Heart left ventricle (tissue), 16 donors: Measurements from ENCODE around the gene TMPRSS4. TPM values are rescaled to one million over a fixed set of nuclear protein-coding genes. Genes with fewer than 3 reads are reported as not detected.
A peak's percentile ranks its signal among the peaks of the same experiment; 100 is the strongest.

Source experiments
- ATAC-seq, 4 donors: fragments of 200-7000 bp; cut with Tn5 transposase; one replicate each; pipeline ENCODE4 v1.9.1; 2020 to 2022; ENCODE audit warnings: moderate library complexity in 4 of 4, mild to moderate bottlenecking in 3 of 4, moderate number of reproducible peaks in 1 of 4
- DNase-seq, 5 donors: peaks; one replicate each; pipeline ENCODE4 v3.0.0-alpha.2; 2020
- H3K27ac ChIP-seq, 12 donors: fragments of 200-600 bp; sonication (generic) in 4 of 12; one replicate each; pipeline versions ENCODE4 v1.5.0 to v1.8.0; 2016 to 2022; ENCODE audit warnings: mild to moderate bottlenecking in 2 of 12
- H3K27me3 ChIP-seq, 9 donors: fragments of 200-600 bp; sonication (generic) in 2 of 9; one replicate each; pipeline versions ENCODE4 v1.5.1 to v1.8.0; 2016 to 2022; ENCODE audit warnings: mild to moderate bottlenecking in 3 of 9
- H3K36me3 ChIP-seq, 9 donors: fragments of 200-600 bp; sonication (generic) in 2 of 9; one replicate each; pipeline versions ENCODE4 v1.5.0 to v1.8.0; 2018 to 2022; ENCODE audit warnings: mild to moderate bottlenecking in 2 of 9
- H3K4me1 ChIP-seq, 12 donors: fragments of 200-600 bp; sonication (generic) in 4 of 12; one replicate each; pipeline versions ENCODE4 v1.5.0 to v1.8.0; 2016 to 2022; ENCODE audit warnings: mild to moderate bottlenecking in 3 of 12
- H3K4me3 ChIP-seq, 12 donors: fragments of 200-600 bp; sonication (generic) in 4 of 12; one replicate each; pipeline versions ENCODE4 v1.5.0 to v1.8.0; 2017 to 2022; ENCODE audit warnings: mild to moderate bottlenecking in 9 of 12, moderate library complexity in 4 of 12
- H3K9me3 ChIP-seq, 12 donors: fragments of 200-600 bp; sonication (generic) in 4 of 12; one replicate each; pipeline versions ENCODE4 v1.5.0 to v1.8.0; 2016 to 2022; ENCODE audit warnings: mild to moderate bottlenecking in 1 of 12
- CTCF ChIP-seq, 12 donors: fragments of 200-600 bp; sonication (generic) in 4 of 12; IDR thresholded peaks; one replicate each; pipeline versions ENCODE4 v1.5.0 to v1.8.0; 2018 to 2022; ENCODE audit warnings: antibody characterized with exemption in 12 of 12, mild to moderate bottlenecking in 5 of 12
- POLR2A ChIP-seq, 2 donors: fragments of 450-650 bp; IDR thresholded peaks; one replicate each; pipeline ENCODE4 v1.6.1; 2017; ENCODE audit warnings: antibody characterized with exemption in 2 of 2, mild to moderate bottlenecking in 2 of 2, moderate library complexity in 2 of 2
- WGBS, 4 donors: extraction: QIAGEN DNeasy Blood & Tissue Kit in 2 of 4; methylation state at CpG; one replicate each; pipeline versions ENCODE4 v1.1.5 to v1.1.7; 2013 to 2018; 5-methylcytosine and 5-hydroxymethylcytosine counted together
- intact Hi-C, 10 donors: fragments of 100-400 bp; cut with DNase I; formaldehyde crosslinking; loops; one replicate each; pipeline versions ENCODE4 v1.11.1 to v1.14.2; 2022
- polyA plus RNA-seq, 2 donors: library from polyadenylated mRNA; stranded (reverse); fragments of 200-250 nt; gene quantifications; one replicate each; pipeline ENCODE4 v1.2.3, GENCODE V29; 2013
- total RNA-seq, 9 donors: library from RNA; depleted of rRNA in 2 of 9; stranded (reverse); fragments of >200 nt in 2 of 9; fragmentation: NEBNext Ultra II Directional in 3 of 9; extraction: Animal tissue kit (Norgen Biotek cat#: 25700) in 3 of 9; gene quantifications; one replicate each; pipeline versions ENCODE4 v1.1.0 to v1.2.4, GENCODE V29; 2016 to 2023
- donor health status: ischemic (EF 13 %, LVEDD 7.1; RV severe dilation, severe dysfunction).
- donor health status: healthy with polysubstance abuse.
- donor health status: DM: no; HTN: yes; CAD: no.
- donor health status: DM: no; HTN: no; CAD: no.
- donor health status: ischemic (EF 25% LVEDD 6.9; RV normal size, moderate dysfunction).
- donor health status: ischemic (EF 25% LVEDD 5.7; RV mildly dilated, moderate dysfunction).
- donor health status: healthy.
- donor health status: DM: yes; HTN: yes; CAD: no.
- donor health status: ischemic (EF 35%, LVEDD 5.7; RV mildly dilated, moderate dysfunction).
- donor health status: nonischemic (EF 11% LVEDD 7.7; RV severe dilation, severe dysfunction).
- donor health status: DM: yes; HTN: yes; CAD: no.
- donor health status: PGD.
- donor health status: ischemic (EF 29% LVEDD 5.4; RV normal size, mild dysfunction).
- donor health status: nonischemic (EF 23%, LVEDD 6.1; RV moderate dilation, normal function).

The TMPRSS4 gene
- total and polyA plus RNA-seq, 11 donors: 0.13 to 0.39 (median 0.29) TPM; not detected in 7

- Histone ChIP-seq H3K9me3 (peaks cover 0 to 12% (median 0%) of the 10 kb centered on the region in 12 donors), H3K27me3 (no peaks in the 10 kb centered on the region), H3K36me3 (no peaks in the 10 kb centered on the region), H3K4me1 (peaks cover 0 to 16% (median 0%) of the 10 kb centered on the region in 12 donors), H3K4me3 (no peak overlapping the region), H3K27ac (no peak overlapping the region)
- no peak for DNase-seq
- TF ChIP-seq POLR2A (IDR thresholded peaks at IDR 0.05) (no peak), CTCF (IDR thresholded peaks at IDR 0.05) (no peak)
- 85 to 93% (median 88%) methylated on average over 6 of the region's 6 CpGs for WGBS, 4 donors
- ATAC-seq: no peak
- intact Hi-C loops: no loop called here
Observed at GRCh38 chr11:118091690-118092089, 14.8 kb downstream of the TMPRSS4 start.

- WGBS, 4 donors: 68 to 83% (median 76%) methylated on average over 7 to 8 of the region's 8 CpGs
- Histone ChIP-seq H3K27ac (no peak overlapping the region), H3K9me3 (peaks cover 0 to 3% (median 0%) of the 10 kb centered on the region in 12 donors), H3K27me3 (no peaks in the 10 kb centered on the region), H3K4me3 (no peak overlapping the region), H3K4me1 (peaks cover 0 to 3% (median 0%) of the 10 kb centered on the region in 12 donors), H3K36me3 (no peaks in the 10 kb centered on the region)
- intact Hi-C loops: no loop called here
- ATAC-seq: no peak
- TF ChIP-seq POLR2A (IDR thresholded peaks at IDR 0.05): no peak
- no peak for TF ChIP-seq CTCF (IDR thresholded peaks at IDR 0.05)
- DNase-seq: no peak
Observed at GRCh38 chr11:118092907-118093571, 16.2 kb downstream of the TMPRSS4 start.

GRCh38 chr11:118095493-118095892, 18.6 kb downstream of the TMPRSS4 start:
- no peaks in the 10 kb centered on the region for H3K36me3 ChIP-seq
- H3K9me3 ChIP-seq: no peaks in the 10 kb centered on the region
- ATAC-seq: no peak
- H3K27ac ChIP-seq: no peak overlapping the region
- H3K4me1 ChIP-seq: peaks cover 0 to 13% (median 3%) of the 10 kb centered on the region in 12 donors
- no peak overlapping the region for H3K4me3 ChIP-seq
- no peak for TF ChIP-seq CTCF (IDR thresholded peaks at IDR 0.05)
- no peak for TF ChIP-seq POLR2A (IDR thresholded peaks at IDR 0.05)
- no peak for DNase-seq
- no peaks in the 10 kb centered on the region for H3K27me3 ChIP-seq
- intact Hi-C loops: no loop called here
- WGBS, 4 donors: 67 to 79% (median 69%) methylated on average over 4 of the region's 4 CpGs

- no peak for ATAC-seq
Observed at GRCh38 chr11:118095967-118096367, 19.1 kb downstream of the TMPRSS4 start.

More at GRCh38 chr11:118095967-118096367, 19.1 kb downstream of the TMPRSS4 start:
- TF ChIP-seq CTCF (IDR thresholded peaks at IDR 0.05): no peak
- TF ChIP-seq POLR2A (IDR thresholded peaks at IDR 0.05): no peak
- H3K27me3 ChIP-seq: no peaks in the 10 kb centered on the region
- 0 to 76% (median 17%) methylated on average over 1 of the region's 1 CpG for whole genome bisulfite sequencing, 4 donors
- H3K27ac ChIP-seq: no peak overlapping the region
- no peaks in the 10 kb centered on the region for H3K9me3 ChIP-seq
- H3K4me3 ChIP-seq: no peak overlapping the region
- H3K4me1 ChIP-seq: peaks cover 0 to 18% (median 8%) of the 10 kb centered on the region in 12 donors
- no peaks in the 10 kb centered on the region for H3K36me3 ChIP-seq
- intact Hi-C loops: no loop called here
- peak in 1 of 5 donors; percentile 4 for DNase-seq
